Upper lobe of right lung (tissue), 1 donor: ENCODE results near the gene SKI. TPM values are rescaled to one million over a fixed set of nuclear protein-coding genes. Genes with fewer than 3 reads are reported as not detected.

ENCODE experiments used
- ATAC-seq: fragments of 200-7000 bp; cut with Tn5 transposase; one replicate; pipeline ENCODE4 v1.9.1; 2020; ENCODE audit warnings: mild to moderate bottlenecking, moderate library complexity
- DNase-seq: peaks from one replicate; pipeline ENCODE4 v3.0.0-alpha.2; 2020
- H3K27ac ChIP-seq: fragments of 200-600 bp; one replicate; pipeline ENCODE4 v1.8.0; 2022
- H3K27me3 ChIP-seq: fragments of 200-600 bp; one replicate; pipeline ENCODE4 v1.8.0; 2022; ENCODE audit warnings: mild to moderate bottlenecking
- H3K36me3 ChIP-seq: fragments of 200-600 bp; one replicate; pipeline ENCODE4 v1.8.0; 2022
- H3K4me1 ChIP-seq: fragments of 200-600 bp; one replicate; pipeline ENCODE4 v1.8.0; 2022
- H3K4me3 ChIP-seq: fragments of 200-600 bp; one replicate; pipeline ENCODE4 v1.8.0; 2022; ENCODE audit warnings: mild to moderate bottlenecking
- H3K9me3 ChIP-seq: fragments of 200-600 bp; one replicate; pipeline ENCODE4 v1.8.0; 2022
- CTCF ChIP-seq: fragments of 200-600 bp; IDR thresholded peaks from one replicate; pipeline ENCODE4 v1.8.0; 2022; ENCODE audit warnings: antibody characterized with exemption
- intact Hi-C: fragments of 100-400 bp; cut with DNase I; formaldehyde crosslinking; loops from one replicate; pipeline ENCODE4 v1.11.0; 2022
- total RNA-seq: library from RNA; stranded (reverse); fragmentation: NEBNext Ultra II Directional; extraction: Animal tissue kit (Norgen Biotek cat#: 25700); gene quantifications from one replicate; pipeline ENCODE4 v1.2.1, GENCODE V29; 2021
- donor health status: DM: no; HTN: yes; CAD: no; lungs with severe emphysema.

SKI gene
- total RNA-seq, 1 donor from 2014 or later, result 89.6 TPM

- Histone ChIP-seq H3K4me1 (peaks cover 67% of the 10 kb centered on the region), H3K27me3 (no peaks in the 10 kb centered on the region), H3K27ac (peak overlapping the region; percentile 91), H3K9me3 (no peaks in the 10 kb centered on the region), H3K36me3 (no peaks in the 10 kb centered on the region), H3K4me3 (peak overlapping the region; percentile 10)
- no peak for TF ChIP-seq CTCF
- ATAC-seq (peak; percentile 50), DNase-seq (peak; percentile 91)
- intact Hi-C loops, result no loop called here
These were observed 19.5 kb upstream of the SKI start for GRCh38 chr1:2208309-2209239.

GRCh38 chr1:2209400-2210083 lies 18.6 kb upstream of the SKI start:
- intact Hi-C loops, result no loop called here
- no peak for TF ChIP-seq CTCF
- Histone ChIP-seq H3K9me3 (no peaks in the 10 kb centered on the region), H3K36me3 (no peaks in the 10 kb centered on the region), H3K27ac (peak overlapping the region; percentile 4), H3K27me3 (no peaks in the 10 kb centered on the region), H3K4me1 (peaks cover 67% of the 10 kb centered on the region), H3K4me3 (no peak overlapping the region)
- ATAC-seq, result no peak
- DNase-seq, result peak; percentile 65

DNA sequence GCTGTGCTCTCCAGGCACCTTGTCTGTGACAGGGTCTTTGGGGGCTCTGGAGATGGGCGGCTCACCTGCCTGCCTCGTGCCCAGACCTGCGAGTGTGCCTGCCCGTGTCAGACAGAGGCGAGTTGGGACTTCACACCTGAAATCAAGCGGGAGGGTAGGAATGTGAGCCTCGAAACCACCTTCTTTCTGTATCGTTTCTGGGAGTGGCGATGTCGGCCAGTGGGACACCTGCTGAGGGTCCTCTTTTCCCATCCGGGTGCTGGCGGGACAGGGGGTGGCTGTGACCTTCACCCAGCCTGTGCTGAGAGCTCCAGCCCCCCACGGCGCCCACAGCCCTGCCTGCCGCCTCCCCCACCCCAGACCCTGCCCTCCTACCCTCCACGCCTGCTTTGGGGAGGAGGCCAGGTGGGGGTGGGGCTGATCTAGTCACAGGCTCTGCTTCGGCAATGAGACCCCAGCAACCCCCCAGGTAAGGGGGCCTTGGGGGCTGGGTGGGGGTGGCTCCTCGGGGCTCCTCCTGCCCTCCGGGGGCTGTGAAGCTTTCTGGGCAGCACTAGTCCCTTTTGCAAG lies 17.9 kb upstream of the SKI start:
- H3K9me3 ChIP-seq, result no peaks in the 10 kb centered on the region
- intact Hi-C loops, result no loop called here
- peak; percentile 65 for DNase-seq
- H3K4me3 ChIP-seq, result no peak overlapping the region
- no peak for TF ChIP-seq CTCF
- no peaks in the 10 kb centered on the region for H3K36me3 ChIP-seq
- peaks cover 74% of the 10 kb centered on the region for H3K4me1 ChIP-seq
- ATAC-seq, result no peak
- no peaks in the 10 kb centered on the region for H3K27me3 ChIP-seq
- peak overlapping the region; percentile 6 for H3K27ac ChIP-seq

DNA sequence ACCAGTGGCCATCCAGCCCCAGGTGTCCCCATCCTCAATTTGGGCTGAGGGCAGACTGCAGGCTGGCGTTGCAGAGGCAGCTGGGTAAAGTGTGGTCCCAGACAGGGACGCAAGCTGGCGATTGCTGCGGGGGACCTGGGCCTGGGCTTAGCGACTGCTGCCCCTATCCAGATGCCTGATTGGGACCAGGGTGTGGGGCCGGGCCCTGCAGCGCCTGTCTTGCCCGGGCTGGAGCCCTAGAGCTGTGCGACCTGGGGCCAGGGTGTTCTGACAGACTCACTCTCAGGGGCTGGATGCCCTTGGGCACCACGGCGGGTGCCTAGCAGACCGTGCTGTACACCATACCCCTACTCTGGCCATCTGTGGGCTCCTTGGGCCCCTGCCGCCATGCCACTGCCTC lies 17.3 kb upstream of the SKI start:
- no peak for ATAC-seq
- no peak overlapping the region for H3K4me3 ChIP-seq
- no peaks in the 10 kb centered on the region for H3K36me3 ChIP-seq
- intact Hi-C loops, result no loop called here
- H3K9me3 ChIP-seq, result no peaks in the 10 kb centered on the region
- peaks cover 70% of the 10 kb centered on the region for H3K4me1 ChIP-seq
- peak; percentile 59 for DNase-seq
- H3K27me3 ChIP-seq, result no peaks in the 10 kb centered on the region
- TF ChIP-seq CTCF, result no peak
- H3K27ac ChIP-seq, result no peak overlapping the region

DNA sequence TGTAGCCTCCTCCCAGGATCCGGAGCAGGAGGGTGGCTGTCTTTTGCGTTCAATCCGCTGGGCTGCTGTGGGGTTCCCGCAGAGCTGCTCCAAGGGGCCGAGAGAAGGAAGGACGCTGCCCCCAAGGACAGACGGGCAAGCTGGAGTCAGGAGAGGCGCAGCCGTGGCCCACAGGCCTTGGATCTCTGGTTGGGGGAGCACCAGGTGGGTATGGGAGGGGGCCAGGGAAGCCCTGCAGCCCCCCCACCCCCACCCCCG lies 15.9 kb upstream of the SKI start:
- H3K27me3 ChIP-seq, result no peaks in the 10 kb centered on the region
- no peak for DNase-seq
- H3K36me3 ChIP-seq, result no peaks in the 10 kb centered on the region
- intact Hi-C loops, result no loop called here
- peaks cover 57% of the 10 kb centered on the region for H3K4me1 ChIP-seq
- no peaks in the 10 kb centered on the region for H3K9me3 ChIP-seq
- no peak for ATAC-seq
- no peak for TF ChIP-seq CTCF
- H3K27ac ChIP-seq, result peak overlapping the region; percentile 96
- peak overlapping the region; percentile 30 for H3K4me3 ChIP-seq
